Tibial nerve (tissue), 4 donors: ENCODE data around the gene LDB3.
A peak's percentile ranks its signal among the peaks of the same experiment; 100 is the strongest.

Experiments used
- CTCF ChIP-seq, 5 experiments: fragments of 200-600 bp in 3 of 5; fragments of 450-650 bp in 2 of 5; sonication (generic) in 3 of 5; IDR thresholded peaks; one replicate each; pipeline ENCODE4 v1.5.1; 2016 to 2019; ENCODE audit warnings: antibody characterized with exemption in 5 of 5, mild to moderate bottlenecking in 3 of 5, moderate library complexity in 2 of 5
- EP300 ChIP-seq, 2 donors: sonication (generic); formaldehyde crosslinking; IDR thresholded peaks; one replicate each; pipeline ENCODE4 v1.6.1; 2017; ENCODE audit warnings: antibody characterized with exemption in 2 of 2, mild to moderate bottlenecking in 1 of 2
- POLR2A ChIP-seq, 2 donors: fragments of 450-650 bp; IDR thresholded peaks; one replicate each; pipeline ENCODE4 v1.6.1; 2017; ENCODE audit warnings: antibody characterized with exemption in 2 of 2, mild to moderate bottlenecking in 2 of 2, moderate library complexity in 2 of 2

- TF ChIP-seq CTCF (IDR thresholded peaks at IDR 0.05) (peak in 3 of 5 experiments; percentile 17 to 32 (median 31)), POLR2A (IDR thresholded peaks at IDR 0.05) (no peak), EP300 (IDR thresholded peaks at IDR 0.05) (no peak)
These were observed 16.2 kb downstream of the LDB3 start for GRCh38 chr10:86684331-86685097.
